ENCODE measurements around the gene HES1. TPM values are rescaled to one million over a fixed set of nuclear protein-coding genes. Genes with fewer than 3 reads are reported as not detected.
A peak's percentile ranks its signal among the peaks of the same experiment; 100 is the strongest.

HES1 gene
- total and polyA plus RNA-seq, 10 of the 15 experiments (the other 5 are each of a cell fraction or from before 2014, with no cell fraction given), result 0.46 to 5.3 (median 2.3) TPM

DNA sequence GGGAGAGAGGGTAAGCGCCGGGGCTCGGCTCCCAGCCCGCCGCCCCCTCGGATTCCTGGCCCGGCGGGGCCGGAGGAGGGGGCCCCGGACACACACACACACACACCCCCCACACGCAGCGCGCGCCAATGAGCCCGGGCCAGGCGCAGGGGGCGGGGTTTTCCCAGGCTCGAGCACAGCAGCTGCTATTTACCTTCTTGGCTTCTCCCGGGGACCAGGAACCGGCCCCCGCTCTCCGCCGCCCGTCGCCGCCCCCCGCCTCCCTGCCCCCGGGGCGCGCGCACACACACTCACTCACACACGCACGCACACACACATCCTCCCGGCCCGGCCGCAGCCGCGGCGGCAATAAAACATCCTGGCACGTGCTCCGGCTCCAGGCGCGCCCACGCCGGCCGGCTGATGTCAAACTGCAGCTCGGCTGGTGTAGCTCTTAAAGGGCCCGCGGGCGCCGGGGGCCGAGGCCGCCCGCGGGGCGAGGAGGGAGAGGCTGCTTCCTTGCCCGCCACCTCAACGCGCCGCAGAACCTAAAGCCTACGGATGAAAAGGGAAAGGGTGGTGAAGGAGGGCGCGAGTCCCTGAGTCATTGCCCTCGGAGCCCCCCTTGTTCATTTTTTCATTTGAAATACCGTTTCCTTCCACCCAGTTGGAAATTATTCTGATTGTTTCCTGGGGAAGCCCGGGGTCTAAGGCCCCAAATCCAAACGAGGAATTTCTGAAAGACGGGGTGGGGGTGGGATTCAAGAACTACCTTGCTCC is 1.0 kb upstream of the HES1 start (continued):
- TF ChIP-seq RCOR1 (conservative IDR thresholded peaks at IDR 0.05; ENCODE audit: low read depth, low read length) (no peak), RBBP5 (conservative IDR thresholded peaks at IDR 0.05) (no peak), CHD4 (IDR thresholded peaks at IDR 0.05) (no peak), FOS (IDR thresholded peaks at IDR 0.05; ENCODE audit: borderline replicate concordance, extremely low read depth, insufficient read length) (no peak), ZNF622 (IDR thresholded peaks at IDR 0.05) (no peak), BCL11A (IDR thresholded peaks at IDR 0.05; ENCODE audit: low read depth, low read length) (0 out of 2 replicates have a peak, but pooled peaks have one; percentile 12), ASH2L (IDR thresholded peaks at IDR 0.05; ENCODE audit: borderline replicate concordance, low read depth) (no peak), FOXK2 (IDR thresholded peaks at IDR 0.05) (no peak), TBL1XR1 (IDR thresholded peaks at IDR 0.05; ENCODE audit: low read depth, low read length) (peak; percentile 70; the same call in 1 of the 2 replicates), TCF12 (IDR thresholded peaks at IDR 0.05; ENCODE audit: low read depth, low read length) (peak; percentile 66; the same call in 1 of the 2 replicates)
- TF ChIP-seq, protein P1, sequence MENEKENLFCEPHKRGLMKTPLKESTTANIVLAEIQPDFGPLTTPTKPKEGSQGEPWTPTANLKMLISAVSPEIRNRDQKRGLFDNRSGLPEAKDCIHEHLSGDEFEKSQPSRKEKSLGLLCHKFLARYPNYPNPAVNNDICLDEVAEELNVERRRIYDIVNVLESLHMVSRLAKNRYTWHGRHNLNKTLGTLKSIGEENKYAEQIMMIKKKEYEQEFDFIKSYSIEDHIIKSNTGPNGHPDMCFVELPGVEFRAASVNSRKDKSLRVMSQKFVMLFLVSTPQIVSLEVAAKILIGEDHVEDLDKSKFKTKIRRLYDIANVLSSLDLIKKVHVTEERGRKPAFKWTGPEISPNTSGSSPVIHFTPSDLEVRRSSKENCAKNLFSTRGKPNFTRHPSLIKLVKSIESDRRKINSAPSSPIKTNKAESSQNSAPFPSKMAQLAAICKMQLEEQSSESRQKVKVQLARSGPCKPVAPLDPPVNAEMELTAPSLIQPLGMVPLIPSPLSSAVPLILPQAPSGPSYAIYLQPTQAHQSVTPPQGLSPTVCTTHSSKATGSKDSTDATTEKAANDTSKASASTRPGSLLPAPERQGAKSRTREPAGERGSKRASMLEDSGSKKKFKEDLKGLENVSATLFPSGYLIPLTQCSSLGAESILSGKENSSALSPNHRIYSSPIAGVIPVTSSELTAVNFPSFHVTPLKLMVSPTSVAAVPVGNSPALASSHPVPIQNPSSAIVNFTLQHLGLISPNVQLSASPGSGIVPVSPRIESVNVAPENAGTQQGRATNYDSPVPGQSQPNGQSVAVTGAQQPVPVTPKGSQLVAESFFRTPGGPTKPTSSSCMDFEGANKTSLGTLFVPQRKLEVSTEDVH (IDR thresholded peaks at IDR 0.05; ENCODE audit: low read depth, partially characterized antibody), result no peak
- TF ChIP-seq, protein P2, sequence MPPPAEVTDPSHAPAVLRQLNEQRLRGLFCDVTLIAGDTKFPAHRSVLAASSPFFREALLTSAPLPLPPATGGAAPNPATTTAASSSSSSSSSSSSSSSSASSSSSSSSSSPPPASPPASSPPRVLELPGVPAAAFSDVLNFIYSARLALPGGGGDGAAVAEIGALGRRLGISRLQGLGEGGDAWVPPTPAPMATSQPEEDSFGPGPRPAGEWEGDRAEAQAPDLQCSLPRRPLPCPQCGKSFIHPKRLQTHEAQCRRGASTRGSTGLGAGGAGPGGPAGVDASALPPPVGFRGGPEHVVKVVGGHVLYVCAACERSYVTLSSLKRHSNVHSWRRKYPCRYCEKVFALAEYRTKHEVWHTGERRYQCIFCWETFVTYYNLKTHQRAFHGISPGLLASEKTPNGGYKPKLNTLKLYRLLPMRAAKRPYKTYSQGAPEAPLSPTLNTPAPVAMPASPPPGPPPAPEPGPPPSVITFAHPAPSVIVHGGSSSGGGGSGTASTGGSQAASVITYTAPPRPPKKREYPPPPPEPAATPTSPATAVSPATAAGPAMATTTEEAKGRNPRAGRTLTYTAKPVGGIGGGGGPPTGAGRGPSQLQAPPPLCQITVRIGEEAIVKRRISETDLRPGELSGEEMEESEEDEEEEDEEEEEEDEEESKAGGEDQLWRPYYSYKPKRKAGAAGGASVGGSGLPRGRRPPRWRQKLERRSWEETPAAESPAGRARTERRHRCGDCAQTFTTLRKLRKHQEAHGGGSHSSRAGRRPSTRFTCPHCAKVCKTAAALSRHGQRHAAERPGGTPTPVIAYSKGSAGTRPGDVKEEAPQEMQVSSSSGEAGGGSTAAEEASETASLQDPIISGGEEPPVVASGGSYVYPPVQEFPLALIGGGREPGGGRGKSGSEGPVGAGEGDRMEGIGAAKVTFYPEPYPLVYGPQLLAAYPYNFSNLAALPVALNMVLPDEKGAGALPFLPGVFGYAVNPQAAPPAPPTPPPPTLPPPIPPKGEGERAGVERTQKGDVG (CRISPR knock-in tag; IDR thresholded peaks at IDR 0.05), result no peak
- TF ChIP-seq, protein P3, sequence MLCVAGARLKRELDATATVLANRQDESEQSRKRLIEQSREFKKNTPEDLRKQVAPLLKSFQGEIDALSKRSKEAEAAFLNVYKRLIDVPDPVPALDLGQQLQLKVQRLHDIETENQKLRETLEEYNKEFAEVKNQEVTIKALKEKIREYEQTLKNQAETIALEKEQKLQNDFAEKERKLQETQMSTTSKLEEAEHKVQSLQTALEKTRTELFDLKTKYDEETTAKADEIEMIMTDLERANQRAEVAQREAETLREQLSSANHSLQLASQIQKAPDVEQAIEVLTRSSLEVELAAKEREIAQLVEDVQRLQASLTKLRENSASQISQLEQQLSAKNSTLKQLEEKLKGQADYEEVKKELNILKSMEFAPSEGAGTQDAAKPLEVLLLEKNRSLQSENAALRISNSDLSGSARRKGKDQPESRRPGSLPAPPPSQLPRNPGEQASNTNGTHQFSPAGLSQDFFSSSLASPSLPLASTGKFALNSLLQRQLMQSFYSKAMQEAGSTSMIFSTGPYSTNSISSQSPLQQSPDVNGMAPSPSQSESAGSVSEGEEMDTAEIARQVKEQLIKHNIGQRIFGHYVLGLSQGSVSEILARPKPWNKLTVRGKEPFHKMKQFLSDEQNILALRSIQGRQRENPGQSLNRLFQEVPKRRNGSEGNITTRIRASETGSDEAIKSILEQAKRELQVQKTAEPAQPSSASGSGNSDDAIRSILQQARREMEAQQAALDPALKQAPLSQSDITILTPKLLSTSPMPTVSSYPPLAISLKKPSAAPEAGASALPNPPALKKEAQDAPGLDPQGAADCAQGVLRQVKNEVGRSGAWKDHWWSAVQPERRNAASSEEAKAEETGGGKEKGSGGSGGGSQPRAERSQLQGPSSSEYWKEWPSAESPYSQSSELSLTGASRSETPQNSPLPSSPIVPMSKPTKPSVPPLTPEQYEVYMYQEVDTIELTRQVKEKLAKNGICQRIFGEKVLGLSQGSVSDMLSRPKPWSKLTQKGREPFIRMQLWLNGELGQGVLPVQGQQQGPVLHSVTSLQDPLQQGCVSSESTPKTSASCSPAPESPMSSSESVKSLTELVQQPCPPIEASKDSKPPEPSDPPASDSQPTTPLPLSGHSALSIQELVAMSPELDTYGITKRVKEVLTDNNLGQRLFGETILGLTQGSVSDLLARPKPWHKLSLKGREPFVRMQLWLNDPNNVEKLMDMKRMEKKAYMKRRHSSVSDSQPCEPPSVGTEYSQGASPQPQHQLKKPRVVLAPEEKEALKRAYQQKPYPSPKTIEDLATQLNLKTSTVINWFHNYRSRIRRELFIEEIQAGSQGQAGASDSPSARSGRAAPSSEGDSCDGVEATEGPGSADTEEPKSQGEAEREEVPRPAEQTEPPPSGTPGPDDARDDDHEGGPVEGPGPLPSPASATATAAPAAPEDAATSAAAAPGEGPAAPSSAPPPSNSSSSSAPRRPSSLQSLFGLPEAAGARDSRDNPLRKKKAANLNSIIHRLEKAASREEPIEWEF (IDR thresholded peaks at IDR 0.05; ENCODE audit: insufficient replicate concordance, low read depth, low read length), result no peak
- TF ChIP-seq, protein P4, sequence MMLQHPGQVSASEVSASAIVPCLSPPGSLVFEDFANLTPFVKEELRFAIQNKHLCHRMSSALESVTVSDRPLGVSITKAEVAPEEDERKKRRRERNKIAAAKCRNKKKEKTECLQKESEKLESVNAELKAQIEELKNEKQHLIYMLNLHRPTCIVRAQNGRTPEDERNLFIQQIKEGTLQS (IDR thresholded peaks at IDR 0.05; ENCODE audit: borderline replicate concordance, extremely low read depth, low read depth, low read length), result no peak
- TF ChIP-seq, protein P5, sequence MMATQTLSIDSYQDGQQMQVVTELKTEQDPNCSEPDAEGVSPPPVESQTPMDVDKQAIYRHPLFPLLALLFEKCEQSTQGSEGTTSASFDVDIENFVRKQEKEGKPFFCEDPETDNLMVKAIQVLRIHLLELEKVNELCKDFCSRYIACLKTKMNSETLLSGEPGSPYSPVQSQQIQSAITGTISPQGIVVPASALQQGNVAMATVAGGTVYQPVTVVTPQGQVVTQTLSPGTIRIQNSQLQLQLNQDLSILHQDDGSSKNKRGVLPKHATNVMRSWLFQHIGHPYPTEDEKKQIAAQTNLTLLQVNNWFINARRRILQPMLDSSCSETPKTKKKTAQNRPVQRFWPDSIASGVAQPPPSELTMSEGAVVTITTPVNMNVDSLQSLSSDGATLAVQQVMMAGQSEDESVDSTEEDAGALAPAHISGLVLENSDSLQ (IDR thresholded peaks at IDR 0.05), result no peak

All from GM12878 (cell line).